Uterus (tissue), 4 donors: ENCODE measurements around the gene SP140L. TPM values are rescaled to one million over a fixed set of nuclear protein-coding genes. Genes with fewer than 3 reads are reported as not detected.

Experiments
- DNase-seq, 2 donors: peaks; one replicate each; pipeline ENCODE4 v3.0.0-alpha.2; 2019 to 2020
- H3K27ac ChIP-seq, 2 donors: fragments of 200-600 bp; sonication (generic); 1 replicate in 1 of 2; 2 replicates in 1 of 2; pipeline ENCODE4 v1.5.1; 2016 to 2018
- H3K27me3 ChIP-seq, 2 donors: fragments of 200-600 bp; sonication (generic); one replicate each; pipeline ENCODE4 v1.5.1; 2018 to 2019; ENCODE audit warnings: control low read depth in 1 of 2
- H3K36me3 ChIP-seq, 2 donors: fragments of 200-600 bp; sonication (generic); one replicate each; pipeline ENCODE4 v1.5.1; 2019; ENCODE audit warnings: control low read depth in 1 of 2
- H3K4me1 ChIP-seq, 2 donors: fragments of 200-600 bp; sonication (generic); one replicate each; pipeline ENCODE4 v1.5.1; 2018 to 2019; ENCODE audit warnings: control low read depth in 1 of 2
- H3K4me3 ChIP-seq, 2 donors: fragments of 200-600 bp; sonication (generic); 1 replicate in 1 of 2; 2 replicates in 1 of 2; pipeline ENCODE4 v1.5.1; 2018 to 2019; ENCODE audit warnings: mild to moderate bottlenecking in 1 of 2
- H3K9me3 ChIP-seq, 2 donors: fragments of 200-600 bp; sonication (generic); one replicate each; pipeline ENCODE4 v1.5.1; 2019; ENCODE audit warnings: control low read depth in 1 of 2
- CTCF ChIP-seq, 4 experiments: fragments of 200-600 bp in 2 of 4; fragments of 450-650 bp in 2 of 4; sonication (generic) in 2 of 4; IDR thresholded peaks; one replicate each; pipeline ENCODE4 v1.5.1; 2016 to 2019; ENCODE audit warnings: antibody characterized with exemption in 4 of 4, mild to moderate bottlenecking in 2 of 4, moderate library complexity in 1 of 4
- POLR2A ChIP-seq, 2 donors: fragments of 450-650 bp; IDR thresholded peaks; one replicate each; pipeline ENCODE4 v1.6.1; 2016; ENCODE audit warnings: antibody characterized with exemption in 2 of 2, mild to moderate bottlenecking in 1 of 2, moderate library complexity in 1 of 2
- intact Hi-C: fragments of 100-400 bp; cut with DNase I; formaldehyde crosslinking; loops from one replicate; pipeline ENCODE4 v1.15.1; 2023; ENCODE audit warnings: low total_unique reads
- total RNA-seq, 4 donors: library from RNA; depleted of rRNA in 3 of 4; stranded (reverse); fragments of >200 nt in 3 of 4; gene quantifications; one replicate each; pipeline versions ENCODE4 v1.1.0 to v1.2.4, GENCODE V29; 2014 to 2023
- donor health status: DM: yes; HTN: yes; CAD: no.

SP140L gene
- total RNA-seq, 4 donors from 2014 or later: 7.5 to 21.6 (median 14.1) TPM

- TF ChIP-seq CTCF (IDR thresholded peaks at IDR 0.05) (no peak), POLR2A (IDR thresholded peaks at IDR 0.05) (no peak)
- H3K27ac ChIP-seq: no peak overlapping the region
- no peaks in the 10 kb centered on the region for H3K27me3 ChIP-seq
- no peaks in the 10 kb centered on the region for H3K36me3 ChIP-seq
- no peak for DNase-seq
- H3K4me1 ChIP-seq: no peaks in the 10 kb centered on the region
- intact Hi-C loops: no loop called here
- H3K9me3 ChIP-seq: no peaks in the 10 kb centered on the region
- H3K4me3 ChIP-seq: no peak overlapping the region
These were observed 95.2 kb downstream of the SP140L start for GRCh38 chr2:230422149-230422548.

- Histone ChIP-seq H3K36me3 (no peaks in the 10 kb centered on the region), H3K4me1 (no peaks in the 10 kb centered on the region), H3K4me3 (no peak overlapping the region), H3K9me3 (peaks cover 0 to 2% of the 10 kb centered on the region in 2 donors), H3K27me3 (no peaks in the 10 kb centered on the region), H3K27ac (no peak overlapping the region)
- TF ChIP-seq CTCF (IDR thresholded peaks at IDR 0.05) (no peak), POLR2A (IDR thresholded peaks at IDR 0.05) (no peak)
- DNase-seq: no peak
- intact Hi-C loops: no loop called here
These were observed 97.0 kb downstream of the SP140L start for GRCh38 chr2:230423851-230424458.

GRCh38 chr2:230425377-230425776 is 98.4 kb downstream of the SP140L start:
- no peaks in the 10 kb centered on the region for H3K27me3 ChIP-seq
- H3K4me1 ChIP-seq: no peaks in the 10 kb centered on the region
- intact Hi-C loops: no loop called here

GRCh38 chr2:230429513-230429912 is 102.5 kb downstream of the SP140L start:
- H3K27ac ChIP-seq: no peak overlapping the region
- no peak overlapping the region for H3K4me3 ChIP-seq
- no peak for TF ChIP-seq CTCF (IDR thresholded peaks at IDR 0.05)
- TF ChIP-seq POLR2A (IDR thresholded peaks at IDR 0.05): no peak
- H3K4me1 ChIP-seq: no peaks in the 10 kb centered on the region
- H3K27me3 ChIP-seq: no peaks in the 10 kb centered on the region
- intact Hi-C loops: no loop called here
- no peaks in the 10 kb centered on the region for H3K36me3 ChIP-seq
- DNase-seq: no peak
- peaks cover 4 to 12% of the 10 kb centered on the region in 2 donors for H3K9me3 ChIP-seq

More at GRCh38 chr2:230425377-230425776, 98.4 kb downstream of the SP140L start:
- H3K36me3 ChIP-seq: no peaks in the 10 kb centered on the region
- TF ChIP-seq POLR2A (IDR thresholded peaks at IDR 0.05): no peak
- TF ChIP-seq CTCF (IDR thresholded peaks at IDR 0.05): no peak
- peaks cover 0 to 12% of the 10 kb centered on the region in 2 donors for H3K9me3 ChIP-seq
- DNase-seq: no peak
- H3K4me3 ChIP-seq: no peak overlapping the region
- no peak overlapping the region for H3K27ac ChIP-seq

- no peaks in the 10 kb centered on the region for H3K27me3 ChIP-seq
- intact Hi-C loops: no loop called here
- peaks cover 4 to 14% of the 10 kb centered on the region in 2 donors for H3K9me3 ChIP-seq
- H3K27ac ChIP-seq: no peak overlapping the region
- DNase-seq: no peak
- H3K4me1 ChIP-seq: no peaks in the 10 kb centered on the region
- H3K4me3 ChIP-seq: no peak overlapping the region
- no peak for TF ChIP-seq CTCF (IDR thresholded peaks at IDR 0.05)
- TF ChIP-seq POLR2A (IDR thresholded peaks at IDR 0.05): no peak
- H3K36me3 ChIP-seq: no peaks in the 10 kb centered on the region
These were observed 104.2 kb downstream of the SP140L start for GRCh38 chr2:230430957-230431910.
